ENCODE results near the gene KLHL42.
"Not testable (repeated sequence)": the region's sequence is repeated elsewhere in the genome, so short reads cannot be mapped to it uniquely, and the experiment has no call there.

The KLHL42 gene

GRCh38 chr12:27845187-27845586, 65.2 kb downstream of the KLHL42 start:
- H3K27ac ChIP-seq: no peak overlapping the region
- no peak for TF ChIP-seq CTCF (IDR thresholded peaks at IDR 0.05; ENCODE audit: low read depth, low read length, missing control alignments)
- H3K4me3 ChIP-seq (ENCODE audit: low read depth, low read length): no peak overlapping the region
- H3K27me3 ChIP-seq (replicated peaks): no peaks in the 10 kb centered on the region
- DNase-seq: no peak
- H3K36me3 ChIP-seq (replicated peaks): no peaks in the 10 kb centered on the region
- in situ Hi-C loops (cut with HindIII; ENCODE audit: low pct_ligation_motif_present, low sequenced_read_pairs): no loop called here

- DNase-seq; H3K4me3 ChIP-seq (ENCODE audit: low read depth, low read length); H3K27me3 ChIP-seq (replicated peaks); H3K27ac ChIP-seq; in situ Hi-C loops (cut with HindIII; ENCODE audit: low pct_ligation_motif_present, low sequenced_read_pairs); H3K36me3 ChIP-seq (replicated peaks): not testable (repeated sequence)
Measured at GRCh38 chr12:27845706-27846105, 65.7 kb downstream of the KLHL42 start.

- H3K27me3 ChIP-seq (replicated peaks); H3K4me3 ChIP-seq (ENCODE audit: low read depth, low read length); DNase-seq; H3K27ac ChIP-seq; in situ Hi-C loops (cut with HindIII; ENCODE audit: low pct_ligation_motif_present, low sequenced_read_pairs); H3K36me3 ChIP-seq (replicated peaks): not testable (repeated sequence)
Measured at GRCh38 chr12:27847293-27847692, 67.3 kb downstream of the KLHL42 start.

GRCh38 chr12:27851311-27851710, 71.3 kb downstream of the KLHL42 start:
- Histone ChIP-seq H3K4me3 (ENCODE audit: low read depth, low read length) (no peak overlapping the region), H3K27me3 (replicated peaks) (no peaks in the 10 kb centered on the region), H3K27ac (no peak overlapping the region), H3K36me3 (replicated peaks) (no peaks in the 10 kb centered on the region)
- no peak for TF ChIP-seq CTCF (IDR thresholded peaks at IDR 0.05; ENCODE audit: low read depth, low read length, missing control alignments)
- no peak for DNase-seq
- in situ Hi-C loops (cut with HindIII; ENCODE audit: low pct_ligation_motif_present, low sequenced_read_pairs): no loop called here

GRCh38 chr12:27852117-27852516, 72.1 kb downstream of the KLHL42 start:
- Histone ChIP-seq H3K27me3 (replicated peaks) (no peaks in the 10 kb centered on the region), H3K36me3 (replicated peaks) (no peaks in the 10 kb centered on the region), H3K27ac (no peak overlapping the region), H3K4me3 (ENCODE audit: low read depth, low read length) (no peak overlapping the region)
- no peak for DNase-seq
- no peak for TF ChIP-seq CTCF (IDR thresholded peaks at IDR 0.05; ENCODE audit: low read depth, low read length, missing control alignments)
- in situ Hi-C loops (cut with HindIII; ENCODE audit: low pct_ligation_motif_present, low sequenced_read_pairs): no loop called here

Measured in brain microvascular endothelial cell (primary cell).